OCI-LY7 (cell line): ENCODE results near the gene TANGO2. TPM values are rescaled to one million over a fixed set of nuclear protein-coding genes. Genes with fewer than 3 reads are reported as not detected.

Source experiments
- BruUV-seq: library from RNA; stranded (reverse); fragments of 400-500 nt; replicated peaks from 2 replicates; lab custom pipeline; 2021; lab: Mats Ljungman, UMichigan
- CTCF ChIA-PET: fragments of 300-600 bp; sonication (Branson Sonifier 250); formaldehyde crosslinking; loops from one replicate; lab custom pipeline; 2022; ENCODE audit warnings: antibody characterized with exemption; ENCODE audit not compliant: unreplicated experiment; lab: Charles Lee
- POLR2A ChIA-PET: fragments of 300-600 bp; sonication (Branson Sonifier 250); formaldehyde crosslinking; loops from one replicate; lab custom pipeline; 2022; ENCODE audit warnings: antibody characterized with exemption; lab: Charles Lee
- DNase-seq: peaks from one replicate; pipeline ENCODE4 v3.0.0-alpha.2; 2015; ENCODE audit warnings: low spot score
- H2AFZ ChIP-seq: fragments of 200-600 bp; sonication (generic), shearing (Covaris generic); 2 replicates; pipeline ENCODE4 v1.6.1; 2014; ENCODE audit warnings: mild to moderate bottlenecking, antibody characterized with exemption, low read length, moderate library complexity
- H3K27ac ChIP-seq: fragments of 200-600 bp; sonication (generic); 2 replicates; pipeline ENCODE4 v1.5.1; 2014; ENCODE audit warnings: mixed run types, low read depth, mild to moderate bottlenecking, moderate library complexity, low read length, inconsistent platforms; ENCODE audit not compliant: poor library complexity, severe bottlenecking
- H3K36me3 ChIP-seq: fragments of 200-600 bp; sonication (generic); 2 replicates; pipeline ENCODE4 v1.6.1; 2014; ENCODE audit warnings: mild to moderate bottlenecking, antibody characterized with exemption, low read length, moderate library complexity, mixed read lengths; ENCODE audit not compliant: insufficient read depth
- H3K4me1 ChIP-seq: fragments of 200-600 bp; sonication (generic); 2 replicates; pipeline ENCODE4 v1.5.1; 2014; ENCODE audit warnings: mild to moderate bottlenecking, low read length; ENCODE audit not compliant: insufficient read depth, poor library complexity, severe bottlenecking
- H3K4me2 ChIP-seq: fragments of 200-600 bp; sonication (generic); 2 replicates; pipeline ENCODE4 v1.6.1; 2014; ENCODE audit warnings: mild to moderate bottlenecking, low read length
- H3K4me3 ChIP-seq: fragments of 200-600 bp; sonication (generic); 2 replicates; pipeline ENCODE4 v1.5.1; 2014; ENCODE audit warnings: mild to moderate bottlenecking, low read depth, low read length; ENCODE audit not compliant: poor library complexity, severe bottlenecking
- H3K79me2 ChIP-seq: fragments of 200-600 bp; sonication (generic); 2 replicates; pipeline ENCODE4 v1.6.1; 2016; ENCODE audit warnings: low read depth, mild to moderate bottlenecking, low read length, moderate library complexity, mixed read lengths; ENCODE audit not compliant: insufficient read depth
- H3K9me2 ChIP-seq: fragments of 200-600 bp; sonication (generic); 2 replicates; pipeline ENCODE4 v1.6.1; 2016; ENCODE audit warnings: mild to moderate bottlenecking, low read length, mixed read lengths; ENCODE audit not compliant: insufficient read depth
- H3K9me3 ChIP-seq: fragments of 200-600 bp; sonication (generic); 2 replicates; pipeline ENCODE4 v1.6.1; 2014; ENCODE audit warnings: mild to moderate bottlenecking, mixed run types, low read length, mixed read lengths
- H4K20me1 ChIP-seq: fragments of 200-600 bp; sonication (generic); 2 replicates; pipeline ENCODE4 v1.6.1; 2014; ENCODE audit warnings: mild to moderate bottlenecking, antibody characterized with exemption, low read length, moderate library complexity, mixed read lengths; ENCODE audit not compliant: insufficient read depth
- EZH2phosphoT487 ChIP-seq: fragments of 200-600 bp; sonication (generic); IDR thresholded peaks from 2 replicates; pipeline ENCODE4 v1.6.1; 2018; ENCODE audit warnings: low read depth, borderline replicate concordance, mild to moderate bottlenecking, mixed run types, antibody characterized with exemption, low read length, moderate library complexity, mixed read lengths
- intact Hi-C: fragments of 100-400 bp; cut with micrococcal nuclease; formaldehyde crosslinking; loops from one replicate; pipeline ENCODE4 v1.10.0; 2022; ENCODE audit not compliant: unreplicated experiment
- total RNA-seq, 2 experiments: library from RNA; depleted of rRNA in 1 of 2; stranded (reverse); fragments of >200 nt in 1 of 2; shearing (Covaris generic) in 1 of 2; gene quantifications; 2 replicates each; pipeline ENCODE4 v1.2.3, GENCODE V29; 2014 to 2022
- TF ChIP-seq, protein P1 (sequence below): fragments of 200-600 bp; sonication (generic); conservative IDR thresholded peaks from 2 replicates; pipeline ENCODE4 v1.5.1; 2014; ENCODE audit warnings: mild to moderate bottlenecking, antibody characterized with exemption, low read length, moderate library complexity, mixed read lengths

Gene TANGO2
- total RNA-seq, 2 experiments from 2014 or later = 18.3 to 23.3 TPM

DNA sequence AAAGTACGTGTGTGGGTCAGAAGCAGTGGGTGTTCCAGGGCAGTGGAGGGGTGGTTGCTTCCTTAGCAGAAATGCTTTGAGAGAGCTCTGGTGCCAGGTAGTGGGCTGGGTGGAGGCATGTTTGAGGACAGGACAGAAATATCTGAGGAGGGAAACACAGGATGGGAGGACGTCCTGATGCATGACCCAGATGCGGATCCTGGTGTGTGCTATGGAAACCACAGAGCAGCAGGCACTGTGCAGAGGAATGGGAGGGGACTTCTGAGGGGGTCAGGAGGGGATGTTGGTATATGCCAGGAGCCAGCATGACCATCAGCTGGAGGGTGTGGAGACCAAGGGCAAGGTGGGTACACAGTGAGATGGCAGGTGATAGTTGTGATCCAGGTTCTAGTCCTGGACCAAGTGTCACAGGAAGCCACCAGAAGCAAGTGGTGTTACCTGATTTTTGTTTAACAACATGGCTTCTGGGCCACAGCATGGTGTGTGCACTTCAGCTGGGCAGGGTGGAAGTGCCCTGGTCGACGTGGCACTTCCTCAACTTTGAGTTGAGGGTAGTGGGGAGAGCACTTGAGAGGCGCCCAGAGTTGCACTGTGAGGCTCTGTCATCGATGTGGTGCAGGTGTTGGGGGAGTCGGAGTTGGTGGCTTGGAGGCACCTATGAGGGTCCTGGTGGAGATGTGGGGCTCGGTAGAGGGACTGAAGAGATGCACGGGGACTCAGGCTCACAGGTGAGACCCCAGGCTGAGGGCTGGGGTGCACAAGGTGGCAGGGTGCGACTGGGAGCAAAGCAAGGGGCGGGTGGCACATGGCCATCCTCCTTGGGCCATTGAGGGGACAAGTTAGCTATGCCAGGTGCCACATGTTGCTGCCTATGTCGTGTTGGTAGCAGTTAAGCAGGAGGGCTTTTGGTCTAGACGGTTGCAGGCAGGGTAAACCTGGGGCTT is 66.7 kb downstream of the TANGO2 start:
- peaks cover 32% of the 10 kb centered on the region for H3K79me2 ChIP-seq
- H3K27ac ChIP-seq = no peak overlapping the region
- TF ChIP-seq, protein P1, sequence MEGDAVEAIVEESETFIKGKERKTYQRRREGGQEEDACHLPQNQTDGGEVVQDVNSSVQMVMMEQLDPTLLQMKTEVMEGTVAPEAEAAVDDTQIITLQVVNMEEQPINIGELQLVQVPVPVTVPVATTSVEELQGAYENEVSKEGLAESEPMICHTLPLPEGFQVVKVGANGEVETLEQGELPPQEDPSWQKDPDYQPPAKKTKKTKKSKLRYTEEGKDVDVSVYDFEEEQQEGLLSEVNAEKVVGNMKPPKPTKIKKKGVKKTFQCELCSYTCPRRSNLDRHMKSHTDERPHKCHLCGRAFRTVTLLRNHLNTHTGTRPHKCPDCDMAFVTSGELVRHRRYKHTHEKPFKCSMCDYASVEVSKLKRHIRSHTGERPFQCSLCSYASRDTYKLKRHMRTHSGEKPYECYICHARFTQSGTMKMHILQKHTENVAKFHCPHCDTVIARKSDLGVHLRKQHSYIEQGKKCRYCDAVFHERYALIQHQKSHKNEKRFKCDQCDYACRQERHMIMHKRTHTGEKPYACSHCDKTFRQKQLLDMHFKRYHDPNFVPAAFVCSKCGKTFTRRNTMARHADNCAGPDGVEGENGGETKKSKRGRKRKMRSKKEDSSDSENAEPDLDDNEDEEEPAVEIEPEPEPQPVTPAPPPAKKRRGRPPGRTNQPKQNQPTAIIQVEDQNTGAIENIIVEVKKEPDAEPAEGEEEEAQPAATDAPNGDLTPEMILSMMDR = no peak
- TF ChIP-seq EZH2phosphoT487 = no peak
- H3K4me3 ChIP-seq = no peak overlapping the region
- no peak for DNase-seq
- intact Hi-C loops = no loop called here
- BruUV-seq = no TSS peak
- H4K20me1 ChIP-seq = 0 out of 2 replicates have a peak, but pooled peaks cover 3% of the 10 kb centered on the region
- peaks cover 72% of the 10 kb centered on the region for H3K36me3 ChIP-seq
- H2AFZ ChIP-seq = no peak overlapping the region
- peaks cover 17% of the 10 kb centered on the region for H3K4me1 ChIP-seq
- ChIA-PET CTCF (no interaction called here), POLR2A (interaction anchor here (0.5 kb wide), 1 partner anchor 14 kb away, joined by 3 read pairs; no protein-coding TSS in a partner anchor)
- no peaks in the 10 kb centered on the region for H3K9me3 ChIP-seq
- no peaks in the 10 kb centered on the region for H3K9me2 ChIP-seq
- no peak overlapping the region for H3K4me2 ChIP-seq

GRCh38 chr22:20088263-20088648 is 67.3 kb downstream of the TANGO2 start:
- Histone ChIP-seq H3K9me2 (no peaks in the 10 kb centered on the region), H2AFZ (no peak overlapping the region), H4K20me1 (0 out of 2 replicates have a peak, but pooled peaks cover 3% of the 10 kb centered on the region), H3K4me2 (no peak overlapping the region), H3K4me1 (peaks cover 10% of the 10 kb centered on the region), H3K27ac (no peak overlapping the region), H3K36me3 (peaks cover 78% of the 10 kb centered on the region), H3K79me2 (peaks cover 26% of the 10 kb centered on the region; the same call in 1 of the 2 replicates), H3K9me3 (no peaks in the 10 kb centered on the region), H3K4me3 (no peak overlapping the region)
- TF ChIP-seq EZH2phosphoT487 = no peak
- TF ChIP-seq, protein P1 = no peak
- ChIA-PET CTCF (no interaction called here), POLR2A (interaction anchor here (0.5 kb wide), 1 partner anchor 13 kb away, joined by 3 read pairs; no protein-coding TSS in a partner anchor)
- intact Hi-C loops = no loop called here
- no peak for DNase-seq
- BruUV-seq = no TSS peak
